Measurements from ENCODE around the gene SLC2A6. TPM values are rescaled to one million over a fixed set of nuclear protein-coding genes. Genes with fewer than 3 reads are reported as not detected.

SLC2A6 gene
- total and polyA plus RNA-seq, 2 experiments from 2014 or later, result 2.4 to 8.6 TPM

- no peak for DNase-seq (ENCODE audit: low read depth in 1 of 2, low spot score in 1 of 2)
- H3K4me3 ChIP-seq, result no peak overlapping the region
- H3K27me3 ChIP-seq, result no peaks in the 10 kb centered on the region
- no peaks in the 10 kb centered on the region for H3K9me3 ChIP-seq (ENCODE audit: low read depth)
- no peaks in the 10 kb centered on the region for H3K36me3 ChIP-seq
- peaks cover 6% of the 10 kb centered on the region for H3K4me1 ChIP-seq (ENCODE audit: low read depth)
- TF ChIP-seq CTCF (IDR thresholded peaks at IDR 0.05; ENCODE audit: low read depth, low read length), result no peak
- no peak overlapping the region for H3K27ac ChIP-seq
Measured at GRCh38 chr9:133488686-133489252, 9.9 kb upstream of the SLC2A6 start.

GRCh38 chr9:133487331-133487725 is 8.4 kb upstream of the SLC2A6 start:
- Histone ChIP-seq H3K9me3 (ENCODE audit: low read depth) (no peaks in the 10 kb centered on the region), H3K4me1 (ENCODE audit: low read depth) (peaks cover 2% of the 10 kb centered on the region), H3K4me3 (no peak overlapping the region), H3K27me3 (no peaks in the 10 kb centered on the region), H3K36me3 (no peaks in the 10 kb centered on the region), H3K27ac (no peak overlapping the region)
- no peak for TF ChIP-seq CTCF (IDR thresholded peaks at IDR 0.05; ENCODE audit: low read depth, low read length)
- DNase-seq (ENCODE audit: low read depth in 1 of 2, low spot score in 1 of 2), result no peak

GRCh38 chr9:133485531-133486260 is 6.8 kb upstream of the SLC2A6 start:
- Histone ChIP-seq H3K27me3 (no peaks in the 10 kb centered on the region), H3K27ac (no peak overlapping the region), H3K4me3 (no peak overlapping the region), H3K4me1 (ENCODE audit: low read depth) (no peaks in the 10 kb centered on the region), H3K36me3 (no peaks in the 10 kb centered on the region), H3K9me3 (ENCODE audit: low read depth) (no peaks in the 10 kb centered on the region)
- DNase-seq (ENCODE audit: low read depth in 1 of 2, low spot score in 1 of 2), result no peak
- no peak for TF ChIP-seq CTCF (IDR thresholded peaks at IDR 0.05; ENCODE audit: low read depth, low read length)

GRCh38 chr9:133484671-133485437 is 6.0 kb upstream of the SLC2A6 start:
- Histone ChIP-seq H3K4me3 (no peak overlapping the region), H3K27ac (no peak overlapping the region), H3K27me3 (peaks cover 2% of the 10 kb centered on the region), H3K36me3 (no peaks in the 10 kb centered on the region), H3K4me1 (ENCODE audit: low read depth) (no peaks in the 10 kb centered on the region), H3K9me3 (ENCODE audit: low read depth) (no peaks in the 10 kb centered on the region)
- TF ChIP-seq CTCF (IDR thresholded peaks at IDR 0.05; ENCODE audit: low read depth, low read length), result no peak
- no peak for DNase-seq (ENCODE audit: low read depth in 1 of 2, low spot score in 1 of 2)

GRCh38 chr9:133483611-133484010 is 4.7 kb upstream of the SLC2A6 start:
- peaks cover under 1% of the 10 kb centered on the region for H3K4me1 ChIP-seq (ENCODE audit: low read depth)
- H3K9me3 ChIP-seq (ENCODE audit: low read depth), result no peaks in the 10 kb centered on the region
- peaks cover 7% of the 10 kb centered on the region for H3K27me3 ChIP-seq
- TF ChIP-seq CTCF (IDR thresholded peaks at IDR 0.05; ENCODE audit: low read depth, low read length), result no peak
- H3K36me3 ChIP-seq, result no peaks in the 10 kb centered on the region
- DNase-seq (ENCODE audit: low read depth in 1 of 2, low spot score in 1 of 2), result no peak
- no peak overlapping the region for H3K27ac ChIP-seq
- no peak overlapping the region for H3K4me3 ChIP-seq
